Hepatocyte (in vitro differentiated cells): ENCODE data around the gene COPE.

Source experiments
- CTCF ChIP-seq: fragments of 200-600 bp; sonication (generic); IDR thresholded peaks from 2 replicates; pipeline ENCODE4 v1.5.1; 2016; ENCODE audit warnings: antibody characterized with exemption, mild to moderate bottlenecking; ENCODE audit not compliant: poor library complexity
- EZH2 ChIP-seq: fragments of 200-600 bp; sonication (generic); IDR thresholded peaks from 2 replicates; pipeline ENCODE4 v1.6.1; 2016; ENCODE audit warnings: antibody characterized with exemption, mild to moderate bottlenecking, borderline replicate concordance
- EZH2phosphoT487 ChIP-seq: fragments of 200-600 bp; sonication (generic); IDR thresholded peaks from one replicate; pipeline ENCODE4 v1.6.1; 2018; ENCODE audit warnings: antibody characterized with exemption, mild to moderate bottlenecking, low read depth, moderate library complexity; ENCODE audit not compliant: unreplicated experiment, severe bottlenecking

- TF ChIP-seq CTCF (no peak), EZH2 (no peak), EZH2phosphoT487 (no peak)
These were observed at the start of gene COPE, which contains the start of gene DDX49 for GRCh38 chr19:18919086-18919899.
